ENCODE data around the gene ARID5B.

- TF ChIP-seq CTCF (IDR thresholded peaks at IDR 0.05) (no peak), EZH2 (IDR thresholded peaks at IDR 0.05; ENCODE audit: borderline replicate concordance, insufficient read depth, low read depth, low read length, poor library complexity, severe bottlenecking) (no peak)
These were observed 12.8 kb upstream of the ARID5B start for GRCh38 chr10:61888744-61889143.

Data from B cell (primary cell).